ENCODE measurements around the gene DYNLT4. TPM values are rescaled to one million over a fixed set of nuclear protein-coding genes. Genes with fewer than 3 reads are reported as not detected.

The DYNLT4 gene
- total and polyA plus RNA-seq, 12 donors = 0.51 to 2.0 (median 0.71) TPM; not detected in 2

DNA sequence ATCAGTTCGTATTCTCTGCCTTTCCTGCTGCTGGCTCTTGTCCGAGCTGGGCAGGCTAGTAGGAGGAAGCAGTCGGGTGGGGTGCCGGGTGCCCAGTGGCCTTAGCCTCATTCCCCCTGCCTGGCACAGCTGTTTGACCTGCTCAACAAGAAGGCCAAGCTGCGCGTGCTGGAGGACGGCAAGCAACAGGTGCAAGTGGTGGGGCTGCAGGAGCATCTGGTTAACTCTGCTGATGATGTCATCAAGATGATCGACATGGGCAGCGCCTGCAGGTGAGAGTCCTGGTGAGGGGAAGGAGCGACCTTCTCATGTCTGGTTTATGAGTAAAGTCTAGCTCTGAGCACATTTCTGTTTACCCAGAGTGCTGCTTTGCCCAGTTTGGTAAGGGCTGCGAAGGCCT lies 48.1 kb downstream of the DYNLT4 start:
- DNase-seq = no peak
- ATAC-seq = no peak
- intact Hi-C loops (cut with DNase I) = no loop called here
- peaks cover 0 to 4% (median 0%) of the 10 kb centered on the region in 9 donors for H3K4me1 ChIP-seq
- 91 to 92% methylated on average over 11 of the region's 11 CpGs for WGBS, 2 donors
- no peak for TF ChIP-seq CTCF (IDR thresholded peaks at IDR 0.05)
- H3K36me3 ChIP-seq = peaks cover 0 to 100% (median 0%) of the 10 kb centered on the region in 9 donors
- no peak overlapping the region for H3K4me3 ChIP-seq
- H3K27ac ChIP-seq = no peak overlapping the region
- no peaks in the 10 kb centered on the region for H3K9me3 ChIP-seq
- no peaks in the 10 kb centered on the region for H3K27me3 ChIP-seq

GRCh38 chr1:44757420-44757819 lies 49.7 kb downstream of the DYNLT4 start:
- Histone ChIP-seq H3K4me3 (no peak overlapping the region), H3K27ac (no peak overlapping the region), H3K36me3 (peaks cover 0 to 100% (median 0%) of the 10 kb centered on the region in 9 donors), H3K4me1 (peaks cover 0 to 4% (median 0%) of the 10 kb centered on the region in 9 donors), H3K27me3 (no peaks in the 10 kb centered on the region), H3K9me3 (no peaks in the 10 kb centered on the region)
- TF ChIP-seq CTCF (IDR thresholded peaks at IDR 0.05) = no peak
- 94 to 98% methylated on average over 2 of the region's 2 CpGs for WGBS, 2 donors
- intact Hi-C loops (cut with DNase I) = no loop called here
- DNase-seq = no peak
- ATAC-seq = no peak

Other genes with a start within 250 kb of the DYNLT4 start
- 10 to 100 TPM in 8 of 10 donors, 1 to 10 TPM in 2; 6.6 to 18.6 (median 12.2) TPM for gene TMEM53, start 132.9 kb downstream of the DYNLT4 start, total RNA-seq
- gene TMEM53, start 132.9 kb downstream of the DYNLT4 start, polyA plus RNA-seq = 10 to 100 TPM in 1 of 2 donors, 1 to 10 TPM in 1; 8.7 to 21.0 TPM
- gene ARMH1, start 132.6 kb downstream of the DYNLT4 start, total RNA-seq = 1 to 10 TPM in 3 of 10 donors, under 1 TPM in 2, not detected in 5; 0.62 to 3.3 (median 1.1) TPM
- gene ARMH1, start 132.6 kb downstream of the DYNLT4 start, polyA plus RNA-seq = 1 to 10 TPM; 1.6 to 2.5 TPM
- not detected for gene RNU5D-1, start 76.2 kb downstream of the DYNLT4 start, total RNA-seq
- not detected for gene RNU5D-1, start 76.2 kb downstream of the DYNLT4 start, polyA plus RNA-seq
- gene KIF2C, start 67.5 kb downstream of the DYNLT4 start, total RNA-seq = 1 to 10 TPM in 7 of 10 donors, under 1 TPM in 3; 0.73 to 3.7 (median 1.4) TPM
- gene KIF2C, start 67.5 kb downstream of the DYNLT4 start, polyA plus RNA-seq = 1 to 10 TPM in 1 of 2 donors, under 1 TPM in 1; 0.22 to 1.0 TPM
- 1,000 to 10,000 TPM in 1 of 10 donors, 100 to 1,000 TPM in 9; 587 to 1,039 (median 681) TPM for gene RPS8, start 31.8 kb downstream of the DYNLT4 start, total RNA-seq
- gene RPS8, start 31.8 kb downstream of the DYNLT4 start, polyA plus RNA-seq = 1,000 to 10,000 TPM; 1,461 to 1,942 TPM
- gene BEST4, start 19.2 kb downstream of the DYNLT4 start, total RNA-seq = under 1 TPM in 5 of 10 donors, not detected in 5; 0.11 to 0.31 (median 0.16) TPM
- under 1 TPM; 0.07 to 0.44 TPM for gene BEST4, start 19.2 kb downstream of the DYNLT4 start, polyA plus RNA-seq
- 10 to 100 TPM in 1 of 10 donors, 1 to 10 TPM in 9; 2.9 to 10.3 (median 6.8) TPM for gene PLK3, start 7.0 kb downstream of the DYNLT4 start, total RNA-seq
- gene PLK3, start 7.0 kb downstream of the DYNLT4 start, polyA plus RNA-seq = 10 to 100 TPM in 1 of 2 donors, 1 to 10 TPM in 1; 8.7 to 12.7 TPM
- 1 to 10 TPM; 1.8 to 4.1 (median 3.2) TPM for gene BTBD19, start 1.2 kb upstream of the DYNLT4 start, total RNA-seq
- gene BTBD19, start 1.2 kb upstream of the DYNLT4 start, polyA plus RNA-seq = 10 to 100 TPM in 1 of 2 donors, 1 to 10 TPM in 1; 2.2 to 12.5 TPM
- 1 to 10 TPM in 1 of 10 donors, under 1 TPM in 9; 0.32 to 1.1 (median 0.44) TPM for gene PTCH2, start 35.9 kb upstream of the DYNLT4 start, total RNA-seq
- under 1 TPM; 0.25 to 0.80 TPM for gene PTCH2, start 35.9 kb upstream of the DYNLT4 start, polyA plus RNA-seq
- gene EIF2B3, start 179.2 kb upstream of the DYNLT4 start, total RNA-seq = 10 to 100 TPM; 33.6 to 50.2 (median 41.4) TPM
- 10 to 100 TPM; 19.2 to 44.4 TPM for gene EIF2B3, start 179.2 kb upstream of the DYNLT4 start, polyA plus RNA-seq
- 10 to 100 TPM; 15.2 to 29.4 (median 18.0) TPM for gene HECTD3, start 204.0 kb upstream of the DYNLT4 start, total RNA-seq
- gene HECTD3, start 204.0 kb upstream of the DYNLT4 start, polyA plus RNA-seq = 10 to 100 TPM; 22.5 to 23.6 TPM
- gene UROD, start 204.9 kb upstream of the DYNLT4 start, total RNA-seq = 10 to 100 TPM; 68.1 to 94.0 (median 83.1) TPM
- gene UROD, start 204.9 kb upstream of the DYNLT4 start, polyA plus RNA-seq = 100 to 1,000 TPM in 1 of 2 donors, 10 to 100 TPM in 1; 84.7 to 109 TPM

Data from heart right ventricle (tissue), 16 donors.